ENCODE measurements around the gene GPX3.

The GPX3 gene

GRCh38 chr5:151058891-151059489, 38.6 kb downstream of the GPX3 start:
- no peak for DNase-seq

GRCh38 chr5:151060742-151061141, 40.4 kb downstream of the GPX3 start:
- no peak for DNase-seq

- no peak for DNase-seq
Observed at GRCh38 chr5:151062405-151063141, 42.2 kb downstream of the GPX3 start.

GRCh38 chr5:151063142-151063989, 43.0 kb downstream of the GPX3 start:
- no peak for DNase-seq

- DNase-seq: no peak
Observed at GRCh38 chr5:151064916-151065499, 44.6 kb downstream of the GPX3 start.

GRCh38 chr5:151065609-151066008, 45.2 kb downstream of the GPX3 start:
- no peak for DNase-seq

- DNase-seq: no peak
Observed at GRCh38 chr5:151066920-151067319, 46.5 kb downstream of the GPX3 start.

GRCh38 chr5:151067632-151068432, 47.4 kb downstream of the GPX3 start:
- DNase-seq: no peak

GRCh38 chr5:151068433-151069197, 48.2 kb downstream of the GPX3 start:
- DNase-seq: no peak

- no peak for DNase-seq
Observed at GRCh38 chr5:151070449-151070848, 50.1 kb downstream of the GPX3 start.

- no peak for DNase-seq
Observed at GRCh38 chr5:151071021-151071420, 50.6 kb downstream of the GPX3 start.

GRCh38 chr5:151071848-151072629, 51.6 kb downstream of the GPX3 start:
- DNase-seq: no peak

GRCh38 chr5:151072630-151073025, 52.2 kb downstream of the GPX3 start:
- DNase-seq: no peak

- DNase-seq: no peak
Observed at GRCh38 chr5:151073280-151073679, 52.9 kb downstream of the GPX3 start.

- DNase-seq: no peak
Observed at GRCh38 chr5:151074557-151074956, 54.2 kb downstream of the GPX3 start.

GRCh38 chr5:151075698-151076331, 55.4 kb downstream of the GPX3 start:
- no peak for DNase-seq

- DNase-seq: no peak
Observed at GRCh38 chr5:151076616-151077015, 56.2 kb downstream of the GPX3 start.

GRCh38 chr5:151077419-151077818, 57.0 kb downstream of the GPX3 start:
- DNase-seq: no peak

GRCh38 chr5:151077967-151078366, 57.6 kb downstream of the GPX3 start:
- DNase-seq: no peak
